Stomach (tissue), 4 donors: ENCODE measurements around the gene TRAM2.

ENCODE experiments used
- CTCF ChIP-seq, 7 experiments: fragments of 450-650 bp in 4 of 7; fragments of 200-600 bp in 3 of 7; sonication (generic) in 3 of 7; IDR thresholded peaks; one replicate each; pipeline ENCODE4 v1.5.1; 2016 to 2019; ENCODE audit warnings: antibody characterized with exemption in 7 of 7, control low read depth in 2 of 7, mild to moderate bottlenecking in 1 of 7
- EP300 ChIP-seq: sonication (generic); formaldehyde crosslinking; IDR thresholded peaks from one replicate; pipeline ENCODE4 v1.6.1; 2017; ENCODE audit warnings: antibody characterized with exemption
- POLR2A ChIP-seq, 4 donors: fragments of 450-650 bp; IDR thresholded peaks; one replicate each; pipeline ENCODE4 v1.6.1; 2016; ENCODE audit warnings: antibody characterized with exemption in 4 of 4, control low read depth in 2 of 4, mild to moderate bottlenecking in 1 of 4, moderate library complexity in 1 of 4

GRCh38 chr6:52537001-52537753 is 39.7 kb downstream of the TRAM2 start:
- TF ChIP-seq CTCF (IDR thresholded peaks at IDR 0.05), result no peak
- TF ChIP-seq POLR2A (IDR thresholded peaks at IDR 0.05), result no peak
- no peak for TF ChIP-seq EP300
